H9 (cell line): ENCODE results near the gene VWA3A. TPM values are rescaled to one million over a fixed set of nuclear protein-coding genes. Genes with fewer than 3 reads are reported as not detected.

Experiments
- DNase-seq: peaks from one replicate; pipeline ENCODE4 v3.0.0-alpha.2; 2017
- H2AFZ ChIP-seq: one replicate; pipeline ENCODE4 v1.6.1; 2013; ENCODE audit warnings: mild to moderate bottlenecking, low read length, control low read depth, moderate library complexity
- H2AK5ac ChIP-seq: 2 replicates; pipeline ENCODE4 v1.6.1; 2013; ENCODE audit warnings: low read length, control low read depth, mixed read lengths; ENCODE audit not compliant: insufficient read length
- H2BK120ac ChIP-seq: one replicate; pipeline ENCODE4 v1.6.1; 2013; ENCODE audit warnings: low read depth, mild to moderate bottlenecking, low read length, control low read depth, inconsistent platforms; ENCODE audit not compliant: poor library complexity, severe bottlenecking
- H2BK12ac ChIP-seq: 2 replicates; pipeline ENCODE4 v1.6.1; 2013; ENCODE audit warnings: low read length, control low read depth, mixed read lengths, low read depth; ENCODE audit not compliant: insufficient read length
- H2BK15ac ChIP-seq: 2 replicates; pipeline ENCODE4 v1.6.1; 2013; ENCODE audit warnings: low read depth, low read length, control low read depth
- H2BK20ac ChIP-seq: one replicate; pipeline ENCODE4 v1.6.1; 2013; ENCODE audit warnings: low read depth, mild to moderate bottlenecking, low read length, control low read depth, inconsistent platforms; ENCODE audit not compliant: poor library complexity, severe bottlenecking
- H2BK5ac ChIP-seq: 2 replicates; pipeline ENCODE4 v1.6.1; 2013; ENCODE audit warnings: low read length, control low read depth, mixed read lengths; ENCODE audit not compliant: insufficient read length
- H3K14ac ChIP-seq: 2 replicates; pipeline ENCODE4 v1.6.1; 2013; ENCODE audit warnings: low read length, control low read depth; ENCODE audit not compliant: insufficient read depth
- H3K18ac ChIP-seq: 2 replicates; pipeline ENCODE4 v1.6.1; 2013; ENCODE audit warnings: low read depth, mild to moderate bottlenecking, mixed read lengths, low read length, control low read depth; ENCODE audit not compliant: insufficient read length
- H3K23ac ChIP-seq: 2 replicates; pipeline ENCODE4 v1.6.1; 2013; ENCODE audit warnings: low read length, control low read depth, mixed read lengths, low read depth; ENCODE audit not compliant: insufficient read length
- H3K23me2 ChIP-seq: 2 replicates; pipeline ENCODE4 v1.6.1; 2013; ENCODE audit warnings: low read depth, mild to moderate bottlenecking, mixed read lengths, low read length, control low read depth; ENCODE audit not compliant: insufficient read length, poor library complexity, severe bottlenecking
- H3K27ac ChIP-seq: 2 replicates; pipeline ENCODE4 v1.5.1; 2013; ENCODE audit warnings: low read length, control low read depth, mixed read lengths, low read depth; ENCODE audit not compliant: insufficient read length
- H3K27me3 ChIP-seq: 2 replicates; pipeline ENCODE4 v1.6.1; 2013; ENCODE audit warnings: low read length, control low read depth, inconsistent platforms; ENCODE audit not compliant: insufficient read depth
- H3K4ac ChIP-seq: 2 replicates; pipeline ENCODE4 v1.6.1; 2013; ENCODE audit warnings: low read depth, mild to moderate bottlenecking, control low read depth, inconsistent platforms, low read length, moderate library complexity
- H3K4me1 ChIP-seq: 2 replicates; pipeline ENCODE4 v1.6.1; 2013; ENCODE audit warnings: low read length, control low read depth, inconsistent platforms; ENCODE audit not compliant: insufficient read depth
- H3K4me2 ChIP-seq: 2 replicates; pipeline ENCODE4 v1.6.1; 2013; ENCODE audit warnings: low read length, control low read depth, mixed read lengths; ENCODE audit not compliant: insufficient read length, insufficient read depth
- H3K56ac ChIP-seq: 2 replicates; pipeline ENCODE4 v1.6.1; 2013; ENCODE audit warnings: low read depth, mild to moderate bottlenecking, mixed read lengths, low read length, control low read depth; ENCODE audit not compliant: insufficient read length
- H3K79me1 ChIP-seq: 2 replicates; pipeline ENCODE4 v1.6.1; 2013; ENCODE audit warnings: low read depth, mild to moderate bottlenecking, moderate library complexity, low read length, control low read depth, inconsistent platforms; ENCODE audit not compliant: insufficient read depth, poor library complexity, severe bottlenecking
- H3K79me2 ChIP-seq: 2 replicates; pipeline ENCODE4 v1.6.1; 2013; ENCODE audit warnings: low read length, control low read depth, inconsistent platforms; ENCODE audit not compliant: insufficient read depth
- H3K9ac ChIP-seq: 2 replicates; pipeline ENCODE4 v1.6.1; 2013; ENCODE audit warnings: low read length, control low read depth, mixed read lengths; ENCODE audit not compliant: insufficient read length; ENCODE audit errors: extremely low read depth
- H3K9me3 ChIP-seq: one replicate; pipeline ENCODE4 v1.6.1; 2013; ENCODE audit warnings: low read depth, low read length, inconsistent platforms; ENCODE audit not compliant: control insufficient read depth
- H3T11ph ChIP-seq: one replicate; pipeline ENCODE4 v1.6.1; 2013; ENCODE audit warnings: mild to moderate bottlenecking, low read length, control low read depth, inconsistent platforms
- H4K20me1 ChIP-seq: one replicate; pipeline ENCODE4 v1.6.1; 2013; ENCODE audit not compliant: control insufficient read depth, insufficient read length, insufficient read depth
- H4K5ac ChIP-seq: 2 replicates; pipeline ENCODE4 v1.6.1; 2013; ENCODE audit warnings: low read depth, mild to moderate bottlenecking, mixed read lengths, low read length, control low read depth; ENCODE audit not compliant: insufficient read length
- H4K8ac ChIP-seq: replicated peaks from 2 replicates; pipeline ENCODE4 v1.6.1; 2013; ENCODE audit warnings: low read length, control low read depth, mixed read lengths, low read depth; ENCODE audit not compliant: insufficient read length
- H4K91ac ChIP-seq: 2 replicates; pipeline ENCODE4 v1.6.1; 2013; ENCODE audit warnings: low read depth, mild to moderate bottlenecking, moderate library complexity, mixed read lengths, low read length, control low read depth; ENCODE audit not compliant: insufficient read length
- H3K27ac Mint-ChIP-seq, 3 experiments: 2 replicates in 2 of 3; 3 replicates in 1 of 3; pipeline ENCODE4 v1.8.0; 2020 to 2021; ENCODE audit warnings: mixed read lengths in 3 of 3, mild to moderate bottlenecking in 1 of 3, moderate library complexity in 1 of 3
- H3K27me3 Mint-ChIP-seq: 2 replicates; pipeline ENCODE4 v1.8.0; 2021; ENCODE audit warnings: low read depth, mild to moderate bottlenecking, moderate library complexity, mixed read lengths
- H3K36me3 Mint-ChIP-seq, 3 experiments: 2 replicates in 2 of 3; 3 replicates in 1 of 3; pipeline ENCODE4 v1.8.0; 2020 to 2021; ENCODE audit warnings: low read depth in 3 of 3, mixed read lengths in 3 of 3; ENCODE audit not compliant: insufficient read depth in 1 of 3
- H3K4me1 Mint-ChIP-seq, 2 experiments: 2 replicates each; pipeline ENCODE4 v1.8.0; 2020; ENCODE audit warnings: mixed read lengths in 2 of 2
- H3K4me3 Mint-ChIP-seq, 2 experiments: 2 replicates in 1 of 2; 3 replicates in 1 of 2; pipeline ENCODE4 v1.8.0; 2020 to 2021; ENCODE audit warnings: mild to moderate bottlenecking in 2 of 2, mixed read lengths in 2 of 2, moderate library complexity in 1 of 2
- H3K9me3 Mint-ChIP-seq, 2 experiments: 2 replicates in 1 of 2; 3 replicates in 1 of 2; pipeline ENCODE4 v1.8.0; 2020; ENCODE audit warnings: mild to moderate bottlenecking in 2 of 2, mixed read lengths in 2 of 2, moderate library complexity in 1 of 2
- CTCF ChIP-seq: fragments of 200-600 bp; sonication (generic); conservative IDR thresholded peaks from 3 replicates; pipeline ENCODE4 v1.8.0; 2021; ENCODE audit warnings: antibody characterized with exemption, mild to moderate bottlenecking
- WGBS: extraction: QIAGEN DNeasy Blood & Tissue Kit; methylation state at CpG from one replicate; pipeline ENCODE4 v1.1.7; 2013; ENCODE audit warnings: missing lambda C conversion rate, low lambda C conversion rate, mixed read lengths; ENCODE audit not compliant: insufficient read length; ENCODE audit errors: extremely low coverage; 5-methylcytosine and 5-hydroxymethylcytosine counted together
- total RNA-seq: library from RNA; stranded (reverse); gene quantifications from 2 replicates; pipeline ENCODE4 v1.2.1, GENCODE V29; 2021

Gene VWA3A
- total RNA-seq, 1 experiment from 2014 or later, result not detected

GRCh38 chr16:22055881-22056280 is 36.5 kb upstream of the VWA3A start:
- Mint-ChIP-seq H3K27ac (no peak overlapping the region), H3K27me3 (no peaks in the 10 kb centered on the region)

More at GRCh38 chr16:22055881-22056280, 36.5 kb upstream of the VWA3A start:
- Histone ChIP-seq H3K14ac (no peak overlapping the region), H3K4ac (no peak overlapping the region), H3K23me2 (no peaks in the 10 kb centered on the region), H2BK20ac (no peak overlapping the region), H3K27ac (no peak overlapping the region), H4K5ac (no peak overlapping the region), H2AK5ac (no peak overlapping the region), H2BK15ac (no peak overlapping the region), H3T11ph (no peak overlapping the region), H3K27me3 (no peaks in the 10 kb centered on the region), H3K9me3 (no peaks in the 10 kb centered on the region), H3K18ac (no peak overlapping the region), H3K79me2 (no peaks in the 10 kb centered on the region), H3K79me1 (no peaks in the 10 kb centered on the region), H3K56ac (no peak overlapping the region), H3K4me1 (no peaks in the 10 kb centered on the region), H2BK12ac (no peak overlapping the region), H4K20me1 (no peaks in the 10 kb centered on the region), H3K4me2 (no peak overlapping the region), H4K8ac (no peak overlapping the region), H4K91ac (no peak overlapping the region), H3K9ac (no peak overlapping the region), H2BK120ac (no peak overlapping the region), H2BK5ac (no peak overlapping the region), H2AFZ (no peak overlapping the region), H3K23ac (no peak overlapping the region)
- H3K36me3 Mint-ChIP-seq, result no peaks in the 10 kb centered on the region; a peak in 1 of 7 replicates
- no peaks in the 10 kb centered on the region for H3K4me1 Mint-ChIP-seq
- no peak overlapping the region for H3K4me3 Mint-ChIP-seq
- TF ChIP-seq CTCF, result peak; percentile 70
- no peaks in the 10 kb centered on the region for H3K9me3 Mint-ChIP-seq
- peak; percentile 58 for DNase-seq
- no CpG with 5 or more reads among the region's 5 CpGs for WGBS
